Activated CD4-positive, alpha-beta T cell treated with anti-CD3 and anti-CD28 coated beads, Interleukin-2, Interleukin-6, amounts not matched to agents 100 ng/mL and 50 ng/mL, durations not matched to agents 16 hours and 8 hours (primary cell): ENCODE measurements around the gene PUS3.
"Not testable (repeated sequence)": the region's sequence is repeated elsewhere in the genome, so short reads cannot be mapped to it uniquely, and the experiment has no call there.

Experiments used
- DNase-seq: peaks from one replicate; pipeline ENCODE4 v3.0.0-alpha.2; 2020

PUS3 gene

DNA sequence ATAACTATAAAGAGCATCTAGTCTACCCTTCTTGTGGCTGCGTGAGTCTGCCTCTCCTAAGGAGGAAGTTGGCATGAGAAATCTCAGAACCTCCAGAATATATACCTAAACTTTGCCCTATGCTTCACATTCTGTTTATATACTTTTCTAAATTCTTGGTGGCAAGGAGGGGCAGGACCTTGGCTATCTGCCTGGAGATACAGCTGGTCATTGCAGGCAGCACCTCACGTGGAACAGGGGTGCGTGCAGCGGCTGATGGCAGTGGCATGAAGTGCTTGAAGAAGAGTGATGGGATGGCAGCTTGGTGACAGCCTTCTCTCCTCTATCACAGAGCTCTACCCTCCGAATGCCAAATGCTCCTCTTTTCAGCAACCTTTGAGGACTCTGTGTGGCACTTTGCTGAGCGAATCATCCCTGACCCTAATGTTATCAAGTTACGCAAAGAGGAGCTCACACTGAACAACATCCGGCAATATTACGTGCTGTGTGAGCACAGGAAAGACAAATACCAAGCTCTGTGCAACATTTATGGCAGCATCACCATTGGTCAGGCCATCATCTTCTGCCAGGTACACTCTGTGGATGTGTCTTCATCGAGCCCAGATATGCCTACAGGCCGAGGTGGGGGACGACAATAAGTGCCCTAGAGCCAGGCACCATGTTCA lies 13.8 kb upstream of the PUS3 start:
- no peak for DNase-seq

DNA sequence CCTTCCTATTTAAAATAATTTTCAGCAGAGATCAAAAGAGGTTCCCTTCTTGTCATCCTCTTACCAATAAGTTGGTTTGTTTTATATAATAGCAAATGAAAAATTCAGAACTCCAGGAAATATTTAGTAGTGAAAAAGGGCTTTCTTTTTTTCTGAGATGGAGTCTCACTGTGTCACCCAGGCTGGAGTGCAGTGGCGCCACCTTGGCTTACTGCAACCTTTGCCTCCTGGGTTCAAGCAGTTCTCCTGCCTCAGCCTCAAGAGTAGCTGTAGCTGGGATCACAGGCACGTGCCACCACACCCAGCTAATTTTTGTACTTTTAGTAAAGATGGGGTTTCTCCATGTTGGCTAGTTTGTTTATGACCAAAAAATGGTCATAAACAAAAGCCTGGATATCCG lies 11.6 kb upstream of the PUS3 start:
- not testable (repeated sequence) for DNase-seq

DNA sequence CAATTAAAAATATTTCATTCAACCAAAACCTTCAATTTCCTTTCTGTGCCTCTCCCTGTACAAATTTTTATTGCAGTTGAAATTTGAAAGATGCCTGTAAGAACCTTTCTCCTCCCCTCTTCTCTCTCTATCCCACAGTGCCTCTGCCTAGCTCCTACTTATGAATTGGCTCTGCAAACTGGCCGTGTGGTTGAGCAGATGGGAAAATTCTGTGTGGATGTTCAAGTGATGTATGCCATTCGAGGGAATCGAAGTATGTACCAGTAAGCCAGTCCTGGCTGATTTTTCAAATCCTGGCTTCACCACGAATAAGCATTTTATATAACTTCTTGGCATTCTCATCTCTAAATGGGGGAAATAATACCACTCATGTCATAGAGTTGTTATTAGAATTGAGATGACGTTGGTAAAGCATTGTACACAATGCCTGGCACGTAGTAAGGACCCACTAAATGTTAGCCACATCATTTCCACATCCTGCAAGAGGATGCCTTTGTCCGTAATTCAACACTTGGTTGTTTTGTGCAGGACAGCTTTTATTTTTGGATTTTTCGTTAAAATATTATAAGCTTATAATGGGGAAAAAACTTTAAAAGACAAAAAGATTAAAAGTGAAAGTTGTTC lies 7.3 kb upstream of the PUS3 start:
- DNase-seq, result no peak

DNA sequence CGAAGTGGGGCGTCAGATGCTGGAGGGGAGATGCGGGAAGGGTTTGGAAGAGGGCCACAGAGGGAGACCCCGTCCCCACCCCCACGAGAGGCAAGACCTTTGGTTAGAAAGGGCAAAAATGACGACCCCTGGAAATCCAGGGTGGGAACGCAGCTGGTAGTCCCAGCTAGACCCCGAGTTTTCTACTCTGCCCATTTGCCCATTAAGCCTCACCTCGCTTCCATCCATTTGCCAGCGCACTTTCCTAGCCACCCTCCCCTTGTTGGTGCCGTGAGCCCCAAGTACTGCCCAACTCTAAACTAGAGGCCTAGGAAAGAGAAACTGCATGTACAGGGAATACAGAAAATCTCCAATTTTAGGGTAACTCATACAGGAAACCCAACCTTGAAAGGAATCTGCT lies 1.7 kb upstream of the PUS3 start:
- DNase-seq, result no peak

DNA sequence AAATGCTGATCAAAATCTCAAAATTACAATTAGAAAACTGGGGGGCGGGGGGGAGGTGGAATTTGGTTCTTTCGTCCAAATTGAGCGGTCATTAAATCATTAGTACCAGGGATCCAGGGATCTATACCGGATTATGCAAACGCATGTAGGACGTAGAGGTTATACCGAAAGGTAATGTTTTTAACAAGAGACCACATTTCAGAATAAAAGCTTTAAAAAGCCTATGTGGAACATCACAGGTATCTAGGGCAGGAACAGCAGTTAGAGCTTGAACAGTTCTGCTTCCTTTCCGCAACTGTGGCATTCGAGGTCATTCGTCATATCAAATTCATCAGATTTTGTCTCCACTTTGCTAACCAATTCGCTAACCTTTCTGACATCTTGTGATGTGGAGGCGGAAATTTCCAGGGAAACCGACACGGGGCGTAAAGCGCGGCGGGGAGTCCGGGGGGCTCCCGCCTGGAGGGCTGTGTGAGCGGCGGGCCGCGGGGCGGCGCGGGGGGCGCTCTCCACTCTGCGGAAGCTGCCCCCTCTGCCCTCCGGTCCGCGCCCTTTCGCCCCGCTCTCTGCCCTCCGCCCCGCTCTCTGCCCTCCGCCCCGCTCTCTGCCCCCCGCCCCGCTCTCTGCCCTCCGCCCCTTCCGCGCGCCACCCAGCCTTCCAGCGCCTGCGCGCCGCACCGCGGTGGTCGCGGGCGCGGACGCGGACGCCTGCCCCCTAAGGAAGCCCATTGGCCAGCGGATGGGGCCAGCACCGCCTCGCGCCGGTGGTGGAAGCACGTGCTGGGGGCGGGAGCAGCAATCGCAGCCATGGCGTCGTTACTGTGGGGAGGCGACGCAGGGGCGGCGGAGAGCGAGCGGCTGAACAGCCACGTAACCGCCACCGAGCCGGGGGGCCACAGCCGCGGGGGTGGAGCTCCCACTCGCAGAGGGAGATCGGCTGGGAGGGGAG lies 979 bp upstream of the PUS3 start, which contains the start of gene DDX25:
Gene DDX25 (plus strand): TSS at position 798 of the 949 bp plus-strand sequence. CDS start 10 bp downstream, at position 808.
- no peak for DNase-seq

DNA sequence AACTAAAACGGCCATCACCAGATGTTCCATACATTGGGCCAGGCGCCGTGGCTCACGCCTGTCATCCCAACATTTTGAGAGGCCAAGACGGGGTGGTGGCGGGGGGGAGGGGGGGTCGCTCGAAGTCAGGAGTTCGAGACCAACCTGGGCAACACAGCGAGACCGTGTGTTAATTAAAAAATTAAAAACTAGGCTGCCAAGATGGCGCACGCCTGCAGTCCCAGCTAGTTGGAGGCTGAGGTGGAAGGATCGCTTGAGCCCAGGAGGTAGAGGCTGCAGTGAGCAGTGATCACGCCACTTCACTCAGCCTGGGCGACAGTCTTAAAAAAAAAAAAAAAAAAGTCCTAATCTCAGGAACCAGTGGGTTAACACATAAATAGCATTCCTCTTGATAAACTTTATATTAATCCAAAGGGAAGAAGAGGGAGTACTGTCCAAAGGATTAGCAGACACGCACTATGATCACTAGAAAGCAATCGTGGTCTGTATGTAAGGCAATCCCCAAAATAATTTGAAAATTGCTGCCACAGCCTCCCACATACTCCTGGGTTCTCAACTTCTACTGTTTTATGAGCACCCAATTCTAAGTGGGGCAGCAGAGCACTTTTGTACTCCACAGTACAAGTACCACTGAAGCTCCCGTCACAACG lies 604 bp downstream of the PUS3 start:
- no peak for DNase-seq

DNA sequence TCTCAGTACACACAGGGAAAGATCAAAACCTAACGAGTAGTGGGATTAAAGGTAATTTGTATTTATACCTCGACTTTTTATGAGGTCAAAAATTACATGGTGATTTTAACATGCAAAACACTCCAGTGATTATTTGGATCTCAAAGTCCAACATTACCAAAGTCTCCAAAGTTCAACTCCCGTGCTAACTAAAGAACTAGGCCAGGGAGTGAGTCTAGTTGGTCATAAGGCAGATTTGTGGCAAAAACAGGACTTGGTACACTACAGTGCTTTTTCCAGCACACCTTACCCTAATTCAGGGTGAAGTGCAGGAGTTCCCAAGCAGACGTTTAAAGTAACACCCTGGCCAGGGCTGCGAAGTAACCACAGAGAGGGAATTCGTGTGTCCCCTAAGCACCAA lies 1.1 kb downstream of the PUS3 start:
- no peak for DNase-seq

DNA sequence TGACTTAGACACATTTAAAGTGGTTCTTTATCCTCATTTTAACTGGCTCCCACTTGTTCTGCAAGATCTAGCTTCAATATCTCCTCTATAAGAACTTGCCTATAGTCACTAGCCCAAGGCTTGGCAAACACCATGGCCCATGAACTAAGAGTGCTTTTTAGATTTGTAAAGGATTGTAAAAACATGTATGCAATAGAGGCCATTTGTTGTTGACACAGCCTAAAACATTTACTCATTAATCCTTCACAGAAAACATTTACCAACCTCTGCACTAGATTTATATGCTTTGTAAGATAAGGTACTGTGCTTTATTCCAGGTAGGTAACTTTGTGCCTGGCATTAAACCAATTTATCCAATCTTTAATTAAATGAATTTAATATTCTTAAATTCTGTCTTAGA lies 10.0 kb downstream of the PUS3 start:
- no peak for DNase-seq

DNA sequence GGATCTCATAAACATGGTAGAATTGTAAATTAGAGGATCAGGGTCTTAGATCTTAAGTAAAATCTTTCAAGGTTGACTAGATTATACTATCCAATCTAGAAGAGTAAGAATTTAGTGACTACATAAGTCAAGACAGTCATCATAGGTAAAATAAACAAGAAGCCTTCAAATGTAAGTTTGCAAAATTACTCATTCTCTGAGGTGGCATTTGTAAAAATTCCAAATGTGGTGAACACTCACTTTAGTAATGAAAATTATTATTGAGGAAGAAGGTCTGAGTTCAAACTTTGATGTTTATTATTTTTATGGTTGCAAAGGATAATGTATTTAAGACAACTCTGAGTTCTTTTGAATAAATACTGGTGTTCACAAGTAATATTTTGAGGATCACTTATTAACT lies 10.9 kb downstream of the PUS3 start:
- no peak for DNase-seq

DNA sequence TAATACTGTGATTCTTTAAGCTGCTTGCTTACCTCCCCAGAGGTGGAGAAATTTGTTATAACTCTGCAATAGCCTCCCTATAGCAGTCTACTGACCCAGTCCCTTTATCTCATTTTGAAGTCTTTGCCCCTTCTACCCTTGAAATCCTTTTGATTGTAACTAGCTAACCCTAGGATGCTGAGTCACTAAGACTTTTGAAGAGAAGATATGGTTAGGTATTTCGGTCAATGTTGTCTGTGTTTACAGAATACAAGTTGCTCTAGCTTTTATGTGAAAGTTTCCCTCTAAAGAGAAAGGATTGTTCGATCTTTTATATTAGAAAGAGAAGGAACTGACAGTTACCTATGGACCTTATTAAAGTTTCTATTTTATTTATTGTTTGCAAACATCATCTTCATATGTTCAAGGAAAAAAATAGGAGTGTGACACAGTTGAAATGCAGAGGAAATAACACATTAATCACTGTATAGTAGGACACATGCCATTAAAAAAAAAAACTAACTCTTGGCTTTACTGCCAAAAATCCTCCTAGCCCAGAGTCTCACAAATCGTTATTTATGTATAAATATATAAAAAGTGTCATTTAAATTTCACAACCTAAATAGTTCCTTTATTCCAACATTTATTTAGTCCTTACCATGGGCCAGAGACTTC lies 12.4 kb downstream of the PUS3 start:
- no peak for DNase-seq

DNA sequence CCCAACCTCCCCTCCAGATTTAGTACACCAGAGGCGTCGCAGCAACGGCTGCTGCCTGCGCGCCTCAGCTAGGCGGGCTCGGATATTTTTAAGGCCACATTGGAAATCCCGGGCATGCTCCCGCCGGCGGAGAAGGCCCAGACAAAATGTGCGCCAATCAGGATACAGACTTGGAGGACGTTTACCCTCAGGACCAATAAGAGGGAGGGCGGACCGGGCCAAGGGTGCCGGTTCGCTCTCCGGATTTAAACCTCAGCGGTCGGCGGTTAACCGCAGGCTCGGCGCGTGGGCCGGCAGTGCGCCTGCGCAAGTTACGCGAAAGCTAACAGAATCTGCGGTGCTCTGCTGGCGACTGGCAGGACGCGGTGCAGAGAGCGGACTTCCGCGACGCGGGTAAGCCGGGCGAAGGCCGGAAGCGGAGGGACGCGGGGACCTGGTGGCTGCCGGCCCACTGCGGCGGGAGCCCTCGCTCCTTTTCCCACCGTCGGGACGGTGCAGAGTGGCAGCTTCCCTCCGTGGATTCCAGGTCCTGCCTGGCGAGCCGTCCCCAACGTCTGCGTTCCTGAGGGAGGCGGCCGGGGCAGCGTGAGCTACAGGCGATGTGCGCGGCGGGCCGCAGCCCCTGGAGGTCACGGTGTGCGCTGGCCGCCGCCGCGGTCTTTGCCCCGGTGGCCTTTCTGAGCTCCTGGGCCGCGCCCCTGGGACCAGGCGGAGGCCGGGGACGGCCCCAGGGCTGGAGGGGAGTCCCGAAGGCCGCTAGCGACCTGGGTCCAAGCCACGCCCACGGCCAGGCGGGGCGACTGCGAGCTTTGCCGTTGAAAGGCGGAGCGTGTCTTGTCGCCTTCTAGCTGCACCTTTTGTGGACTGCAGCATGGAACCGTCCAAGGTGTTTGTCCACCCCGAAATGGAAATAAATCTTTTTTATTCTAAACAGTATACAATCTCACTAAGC lies 15.4 kb downstream of the PUS3 start, which contains the start of gene HYLS1:
Gene HYLS1 (plus strand): TSS at position 296 of the 952 bp plus-strand sequence. CDS start 11,701 bp downstream, outside the sequence.
- DNase-seq, result peak; percentile 98

DNA sequence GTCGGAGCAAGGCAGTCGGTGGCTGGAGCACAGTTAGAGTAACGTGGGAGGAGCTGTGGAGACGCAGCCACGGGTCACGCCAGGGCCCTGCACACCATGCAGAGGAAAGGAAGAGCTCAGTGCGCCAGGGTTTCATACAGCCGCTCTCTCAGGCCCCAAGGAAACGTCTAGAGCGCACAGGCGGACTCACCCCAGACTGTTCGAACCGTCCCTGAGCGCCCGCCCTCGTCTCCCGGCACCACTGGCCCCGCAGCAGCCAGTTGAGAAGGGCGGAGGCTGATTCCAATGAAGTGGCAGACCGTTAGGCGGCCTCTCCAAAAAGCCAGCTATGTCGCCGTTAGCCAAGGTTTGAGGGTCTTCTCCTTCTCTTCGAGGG lies 16.0 kb downstream of the PUS3 start:
- DNase-seq, result peak; percentile 62

DNA sequence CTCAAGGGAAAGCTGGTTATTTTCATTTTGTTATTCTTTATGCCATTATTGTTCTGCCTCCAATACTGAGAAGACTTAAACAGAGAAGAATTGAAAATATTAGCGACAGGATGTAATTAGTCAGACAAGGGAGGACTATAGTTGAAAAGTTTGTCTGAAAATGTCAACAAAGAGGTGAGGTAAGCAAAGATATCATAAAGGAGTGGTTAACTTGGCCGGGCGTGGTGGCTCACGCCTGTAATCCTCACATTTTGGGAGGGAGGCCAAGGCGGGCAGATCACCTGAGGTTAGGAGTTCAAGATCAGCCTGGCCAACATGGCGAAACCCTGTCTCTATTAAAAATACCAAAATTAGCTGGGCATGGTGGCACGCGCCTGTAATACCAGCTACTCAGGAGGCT lies 19.6 kb downstream of the PUS3 start:
- no peak for DNase-seq

DNA sequence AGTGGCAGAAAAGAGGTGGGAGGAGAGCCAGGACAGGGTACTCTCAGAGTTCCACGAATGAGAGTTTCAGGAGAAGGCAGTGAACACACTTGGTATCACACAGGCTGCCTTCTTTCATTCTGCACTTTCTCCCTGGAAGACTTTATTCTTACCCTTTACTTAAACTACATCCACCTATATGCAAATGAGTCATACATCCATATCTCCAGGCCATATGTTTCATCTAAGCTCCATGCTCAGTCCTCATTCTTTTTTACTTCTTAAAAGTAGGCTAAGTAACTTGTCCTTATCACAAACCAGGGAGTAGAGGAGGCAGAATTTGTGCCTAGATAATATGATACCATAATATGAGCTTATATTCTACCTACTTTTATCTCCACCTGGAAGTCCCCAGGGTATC lies 21.7 kb downstream of the PUS3 start:
- no peak for DNase-seq

DNA sequence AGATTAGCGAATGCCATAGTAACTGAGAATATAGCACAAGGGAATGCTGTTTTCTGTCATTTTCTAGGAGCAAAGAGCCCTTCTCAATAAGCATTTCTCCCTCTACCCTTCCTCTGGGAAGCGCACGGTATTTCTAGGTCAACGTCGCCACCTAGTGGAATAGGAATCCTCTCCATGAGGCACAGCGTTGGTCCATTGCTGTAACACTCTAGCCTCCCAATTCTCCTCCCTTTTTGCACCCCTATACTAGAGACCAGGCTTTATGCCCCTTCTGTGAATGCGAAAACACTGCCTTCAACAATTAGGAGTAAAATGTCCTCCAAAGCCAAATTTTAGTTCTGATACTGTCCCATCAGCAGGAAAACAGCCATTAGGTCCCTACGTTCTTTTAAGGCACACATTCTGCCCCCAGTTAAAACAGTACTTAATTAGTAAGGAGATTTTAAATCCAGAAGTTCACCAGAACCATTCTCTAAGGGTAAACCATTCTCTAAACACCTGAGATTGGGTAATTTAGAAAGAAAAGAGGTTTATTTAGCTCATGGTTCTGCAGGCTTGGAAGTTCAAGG lies 28.4 kb downstream of the PUS3 start:
- peak; percentile 60 for DNase-seq

DNA sequence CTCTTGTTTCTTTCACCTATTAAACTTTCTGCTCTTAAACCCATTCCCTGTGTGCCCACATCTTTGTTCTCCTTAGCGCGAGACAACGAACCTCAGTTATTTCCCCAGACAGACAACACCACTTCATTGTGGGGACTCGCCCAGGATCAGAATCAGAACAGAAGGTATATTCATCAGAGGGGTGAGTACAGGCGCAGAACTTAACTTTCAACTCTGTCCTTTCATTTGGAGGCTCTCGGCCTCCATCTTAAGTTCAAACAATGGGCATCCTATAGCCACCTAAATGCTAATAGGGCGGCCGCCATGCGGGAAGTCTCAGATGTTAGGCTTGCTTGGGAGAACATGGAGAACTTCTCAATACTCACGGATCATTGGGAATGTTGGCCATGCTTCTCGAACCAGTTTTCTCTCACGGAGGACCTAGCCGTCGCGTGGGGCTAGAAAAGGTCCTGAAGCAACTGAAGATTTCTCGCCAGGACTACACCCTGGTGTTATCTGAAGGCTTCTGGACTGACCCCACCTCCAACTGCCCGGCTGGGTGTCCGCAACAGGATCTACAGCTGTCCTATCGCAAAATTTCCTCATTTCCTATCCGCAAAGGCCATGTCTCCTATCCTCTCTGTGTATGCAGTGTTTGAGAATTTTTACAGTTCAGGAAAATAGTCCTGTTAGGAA lies 29.0 kb downstream of the PUS3 start:
- no peak for DNase-seq

DNA sequence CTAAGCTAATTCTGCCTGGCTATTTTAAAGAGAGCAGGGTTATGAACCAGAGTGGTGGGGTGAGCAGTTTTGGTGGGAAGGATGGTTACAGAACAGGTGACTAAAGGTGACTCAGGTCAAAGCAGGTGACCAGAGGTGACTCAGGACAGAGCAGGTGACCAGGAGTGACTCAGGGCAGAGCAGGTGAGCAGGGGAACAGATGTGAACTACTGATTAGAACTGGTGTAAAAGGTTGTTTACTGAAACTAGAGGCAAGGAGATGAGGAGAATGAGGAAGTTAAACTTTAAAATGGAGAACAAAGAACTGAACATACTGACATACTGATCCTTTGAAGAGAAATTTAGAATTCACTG lies 30.9 kb downstream of the PUS3 start:
- no peak for DNase-seq

DNA sequence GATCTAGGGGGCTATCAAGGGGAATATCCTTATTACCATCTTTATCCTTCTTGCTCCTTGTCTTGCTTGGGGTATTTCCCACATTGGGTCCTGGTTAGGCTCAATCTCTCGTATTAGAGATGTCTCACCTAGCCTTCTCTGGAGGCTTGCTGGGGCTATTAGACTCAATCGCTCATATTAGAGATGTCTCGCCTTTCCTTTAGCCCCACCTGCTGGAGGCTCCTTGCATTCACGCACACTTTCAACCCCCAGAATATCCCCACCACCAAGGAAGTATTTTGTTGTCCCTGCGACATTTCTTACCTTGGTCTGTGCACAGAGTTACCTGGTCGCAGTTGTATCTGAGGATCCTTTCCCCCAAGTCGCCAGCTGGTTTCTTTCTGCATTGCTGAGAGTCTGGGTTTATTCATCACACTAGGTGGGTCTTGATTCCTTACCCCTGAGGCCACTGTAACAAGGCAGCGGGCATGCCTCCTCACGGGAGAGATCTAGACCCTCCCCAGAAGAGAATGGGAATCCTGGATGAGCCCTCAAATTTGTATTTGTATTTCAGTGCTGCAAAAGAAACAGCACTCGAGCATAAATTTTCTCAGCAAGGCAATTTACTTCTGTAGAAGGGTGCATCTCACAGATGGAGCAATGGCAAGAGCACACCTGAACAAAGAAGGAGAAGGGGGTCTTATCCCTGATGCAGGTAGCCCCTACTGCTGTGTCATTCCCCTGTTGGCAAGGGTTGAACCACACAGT lies 31.4 kb downstream of the PUS3 start:
- DNase-seq, result peak; percentile 21

DNA sequence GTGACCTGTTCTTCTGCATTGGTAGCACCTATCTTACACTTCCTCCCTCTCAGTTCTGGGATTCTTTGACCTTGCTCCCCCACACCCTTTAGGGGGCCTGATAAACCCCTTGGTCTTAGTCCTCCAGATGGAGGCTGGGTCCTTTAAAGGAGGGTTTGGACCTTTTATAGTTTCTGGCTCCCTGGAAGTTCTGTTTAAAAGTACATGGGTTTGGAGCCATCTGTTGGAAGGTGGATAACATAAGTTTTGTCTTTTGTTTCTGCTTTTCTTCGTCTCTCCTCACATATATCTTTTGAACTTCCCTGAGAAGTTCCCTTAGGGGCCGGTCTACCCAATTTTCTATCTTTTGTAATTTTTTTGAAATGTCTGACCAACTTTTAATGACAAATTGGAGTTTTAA lies 33.5 kb downstream of the PUS3 start:
- no peak for DNase-seq

DNA sequence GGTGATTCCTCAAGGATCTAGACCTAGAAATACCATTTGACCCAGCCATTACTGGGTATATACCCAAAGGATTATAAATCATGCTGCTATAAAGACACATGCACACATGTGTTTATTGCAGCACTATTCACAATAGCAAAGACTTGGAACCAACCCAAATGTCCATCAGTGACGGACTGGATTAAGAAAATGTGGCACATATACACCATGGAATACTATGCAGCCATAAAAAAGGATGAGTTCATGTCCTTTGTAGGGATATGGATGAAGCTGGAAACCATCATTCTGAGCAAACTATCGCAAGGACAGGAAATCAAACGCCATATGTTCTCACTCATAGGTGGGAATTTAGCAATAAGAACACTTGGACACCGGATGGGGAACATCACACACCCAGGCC lies 37.7 kb downstream of the PUS3 start:
- not testable (repeated sequence) for DNase-seq
